K562 (cell line): ENCODE data around the gene PRKCE. TPM values are rescaled to one million over a fixed set of nuclear protein-coding genes. Genes with fewer than 3 reads are reported as not detected.

ENCODE experiments used
- ATAC-seq: fragments of 200-7000 bp; cut with Tn5 transposase; 3 replicates; pipeline ENCODE4 v1.9.1; 2020; ENCODE audit warnings: moderate library complexity
- BruUV-seq: library from RNA; stranded (reverse); fragments of 400-500 nt; replicated peaks from 2 replicates; lab custom pipeline; 2021; lab: Mats Ljungman, UMichigan
- CTCF ChIA-PET: fragments of 300-600 bp; formaldehyde crosslinking; extraction: SDS; loops from one replicate; lab custom pipeline; 2021; ENCODE audit warnings: low intra/inter-chr PET ratio; lab: Yijun Ruan, JAX
- POLR2A ChIA-PET: fragments of 300-600, 350-650 bp; sonication (Branson Sonifier 250); formaldehyde crosslinking; extraction: SDS; loops from one replicate; lab custom pipeline; 2021; ENCODE audit warnings: antibody characterized with exemption, inconsistent platforms; lab: Yijun Ruan, JAX
- DNase-seq, 4 experiments: peaks; one replicate each; pipeline versions ENCODE4 v3.0.0 to v3.0.0-alpha.2; 2011 to 2018; ENCODE audit warnings: low spot score in 3 of 4, mixed read lengths in 3 of 4; ENCODE audit errors: extremely low read depth in 1 of 4
- FAIRE-seq: peaks from 2 replicates; lab custom pipeline; 2011; peaks lifted over from hg19 to GRCh38; lab: Jason Lieb, UNC
- H2AFZ ChIP-seq: 2 replicates; pipeline ENCODE4 v1.6.0; 2011; ENCODE audit warnings: low read depth, low read length, control low read depth, inconsistent platforms
- H3K27ac ChIP-seq: fragments of 200-600 bp; 3 replicates; pipeline ENCODE4 v1.8.0; 2011; ENCODE audit warnings: low read depth, mild to moderate bottlenecking, control low read depth, inconsistent platforms, low read length, moderate library complexity, mixed read lengths; ENCODE audit errors: extremely low read depth
- H3K27me3 ChIP-seq, 2 experiments: fragments of 300-600 bp in 1 of 2; 2 replicates in 1 of 2; 3 replicates in 1 of 2; pipeline versions ENCODE4 v1.6.0 to v1.8.0; 2011; ENCODE audit warnings: inconsistent platforms in 2 of 2, low read length in 2 of 2, mild to moderate bottlenecking in 1 of 2, mixed read lengths in 1 of 2, moderate library complexity in 1 of 2; ENCODE audit not compliant: control insufficient read depth in 2 of 2, insufficient read depth in 2 of 2
- H3K36me3 ChIP-seq: fragments of 300-600 bp; 3 replicates; pipeline ENCODE4 v1.8.0; 2011; ENCODE audit warnings: mild to moderate bottlenecking, low read length, inconsistent platforms; ENCODE audit not compliant: control insufficient read depth, insufficient read depth
- H3K4me1 ChIP-seq, 2 experiments: fragments of 200-600 bp in 1 of 2; replicated peaks in 1 of 2; 2 replicates in 1 of 2; 3 replicates in 1 of 2; pipeline versions ENCODE4 v1.5.1 to v1.8.0; 2011; ENCODE audit warnings: inconsistent platforms in 2 of 2, low read length in 2 of 2, mild to moderate bottlenecking in 1 of 2, mixed read lengths in 1 of 2, moderate library complexity in 1 of 2; ENCODE audit not compliant: control insufficient read depth in 2 of 2, insufficient read depth in 2 of 2
- H3K4me2 ChIP-seq: 2 replicates; pipeline ENCODE4 v1.6.1; 2011; ENCODE audit warnings: low read length, control low read depth, inconsistent platforms, mixed read lengths; ENCODE audit not compliant: insufficient read depth
- H3K4me3 ChIP-seq: fragments of 200-600 bp; sonication (generic), shearing (Covaris generic); 2 replicates; pipeline ENCODE4 v1.5.1; 2016; ENCODE audit warnings: control low read depth, inconsistent platforms
- H3K79me2 ChIP-seq: fragments of 200-600 bp; 3 replicates; pipeline ENCODE4 v1.8.0; 2011; ENCODE audit warnings: low read length, inconsistent platforms; ENCODE audit not compliant: control insufficient read depth, insufficient read depth
- H3K9ac ChIP-seq, 2 experiments: 2 replicates each; pipeline versions ENCODE4 v1.6.0 to v1.6.1; 2011; ENCODE audit warnings: low read depth in 2 of 2, low read length in 2 of 2, control low read depth in 1 of 2, inconsistent platforms in 1 of 2, mild to moderate bottlenecking in 1 of 2, mixed read lengths in 1 of 2; ENCODE audit not compliant: insufficient read depth in 1 of 2
- H3K9me1 ChIP-seq: one replicate; pipeline ENCODE4 v1.6.0; 2011; ENCODE audit warnings: inconsistent platforms, mild to moderate bottlenecking, low read length, moderate library complexity; ENCODE audit not compliant: control insufficient read depth, insufficient read depth
- H3K9me3 ChIP-seq: replicated peaks from 2 replicates; pipeline ENCODE4 v1.5.1; 2011; ENCODE audit warnings: low read depth, low read length, inconsistent platforms; ENCODE audit not compliant: control insufficient read depth, insufficient read depth
- H4K20me1 ChIP-seq: replicated peaks from 2 replicates; pipeline ENCODE4 v1.6.1; 2011; ENCODE audit warnings: low read length, inconsistent platforms, mixed read lengths; ENCODE audit not compliant: control insufficient read depth, insufficient read depth
- EP300 ChIP-seq: IDR thresholded peaks from 2 replicates; pipeline ENCODE4 v1.6.1; 2012; ENCODE audit warnings: low read length, improper control_type of control experiment
- FOXK2 ChIP-seq, 2 experiments: fragments of 450-650 bp; IDR thresholded peaks in 1 of 2; conservative IDR thresholded peaks in 1 of 2; 2 replicates each; pipeline ENCODE4 v1.6.1; 2016; ENCODE audit warnings: low read depth in 2 of 2, mild to moderate bottlenecking in 1 of 2
- HDAC1 ChIP-seq, 2 experiments: fragments of 450-650 bp; IDR thresholded peaks; 2 replicates each; pipeline ENCODE4 v1.6.1; 2016 to 2017; ENCODE audit warnings: inconsistent platforms in 1 of 2, mild to moderate bottlenecking in 1 of 2, moderate library complexity in 1 of 2
- HNRNPK ChIP-seq: fragments of 200-400 bp; formaldehyde crosslinking; IDR thresholded peaks from one replicate; pipeline ENCODE4 v1.6.1; 2018; ENCODE audit warnings: mild to moderate bottlenecking, low read depth, low read length; ENCODE audit not compliant: poor library complexity, severe bottlenecking
- MBD1 ChIP-seq: fragments of 250-450 bp; sonication (Bioruptor Pico); IDR thresholded peaks from 2 replicates; pipeline ENCODE4 v1.8.0; 2022; ENCODE audit warnings: inconsistent platforms
- TAF9B ChIP-seq: fragments of 450-650 bp; IDR thresholded peaks from 2 replicates; pipeline ENCODE4 v1.6.1; 2018; ENCODE audit warnings: mild to moderate bottlenecking; ENCODE audit not compliant: partially characterized antibody
- TFAP4 ChIP-seq: sonication (generic); formaldehyde crosslinking; IDR thresholded peaks from 2 replicates; pipeline ENCODE4 v1.8.0; 2022; ENCODE audit warnings: missing genetic modification reagents, mild to moderate bottlenecking, moderate library complexity, borderline replicate concordance
- ZBTB2 ChIP-seq: fragments of 450-650 bp; IDR thresholded peaks from 2 replicates; pipeline ENCODE4 v1.6.1; 2016; ENCODE audit warnings: antibody characterized with exemption
- ZBTB8A ChIP-seq: fragments of 450-650 bp; IDR thresholded peaks from 2 replicates; pipeline ENCODE4 v1.6.1; 2018; ENCODE audit warnings: mild to moderate bottlenecking, moderate library complexity; ENCODE audit not compliant: partially characterized antibody
- ZNF274 ChIP-seq: IDR thresholded peaks from 2 replicates; pipeline ENCODE4 v1.6.1; 2011; ENCODE audit warnings: low read depth, mild to moderate bottlenecking, low read length, moderate library complexity, borderline replicate concordance
- WGBS: fragments of 100-300 bp; shearing (Covaris generic); methylation state at CpG from one replicate; pipeline ENCODE4 v1.1.6; 2016; ENCODE audit warnings: low coverage, mixed read lengths; ENCODE audit not compliant: insufficient coverage; ENCODE audit errors: missing lambda C conversion rate; 5-methylcytosine and 5-hydroxymethylcytosine counted together
- in situ Hi-C: fragments of 300-500 bp; cut with MboI; formaldehyde crosslinking; loops from 4 replicates; pipeline ENCODE4 v1.15.0; 2018; ENCODE audit warnings: inconsistent platforms, mixed read lengths
- intact Hi-C: fragments of 100-400 bp; cut with micrococcal nuclease; formaldehyde crosslinking; loops from 2 replicates; pipeline ENCODE4 v1.14.2; 2022
- polyA plus RNA-seq, 8 experiments: library from polyadenylated mRNA; depleted of rRNA in 4 of 8; stranded (reverse) in 5 of 8; unstranded in 3 of 8; fragments of >200 nt; fragmentation: Nextera tagmentation in 2 of 8; fragmentation: Illumina TruSeq in 1 of 8; extraction: Ambion mirVana in 2 of 8; extraction: Trizol in 1 of 8; gene quantifications; 2 replicates each; pipeline versions ENCODE4 v1.2.1 to v1.2.3, GENCODE V29; 2011 to 2014; ENCODE audit warnings: inconsistent platforms in 1 of 8, missing spikeins in 1 of 8
- total RNA-seq, 7 experiments: library from RNA; depleted of rRNA in 6 of 7; stranded (reverse); fragments of >200 nt in 6 of 7; fragmentation: Illumina TruSeq in 2 of 7; extraction: Trizol in 2 of 7; gene quantifications; 2 replicates each; pipeline versions ENCODE4 v1.2.1 to v1.2.3, GENCODE V29; 2011 to 2021; ENCODE audit warnings: low replicate concordance in 1 of 7

The PRKCE gene
- total and polyA plus RNA-seq, 9 of the 15 experiments (the other 6 are each of a cell fraction or from before 2014, with no cell fraction given), result 0.06 to 1.0 (median 0.22) TPM; not detected in 1

- no peak for TF ChIP-seq TFAP4 (CRISPR knock-in tag)
Observed at GRCh38 chr2:45683292-45683691, 31.8 kb downstream of the PRKCE start (continued).

- no peak overlapping the region for H3K27ac ChIP-seq
- in situ Hi-C loops, result no loop called here
- intact Hi-C loops, result no loop called here
- no peaks in the 10 kb centered on the region for H3K9me3 ChIP-seq
- no peak overlapping the region for H3K4me3 ChIP-seq
- no peak for DNase-seq
- H3K27me3 ChIP-seq, result peaks cover 7 to 22% of the 10 kb centered on the region in 2 experiments; a peak in 4 of 5 replicates
- no TSS peak for BruUV-seq
- H3K36me3 ChIP-seq, result no peaks in the 10 kb centered on the region
- ChIA-PET CTCF (no interaction called here), POLR2A (no interaction called here)
- WGBS, result 0% methylated on average over 6 of the region's 6 CpGs
- H3K4me2 ChIP-seq, result no peak overlapping the region
- ATAC-seq, result no peak
- H3K9me1 ChIP-seq, result no peaks in the 10 kb centered on the region
- no peak overlapping the region for H3K9ac ChIP-seq
- H4K20me1 ChIP-seq, result no peaks in the 10 kb centered on the region
- TF ChIP-seq ZNF274 (no peak), TAF9B (no peak), FOXK2 (conservative IDR thresholded peaks at IDR 0.05 in 1 of 2, IDR thresholded peaks at IDR 0.05 in 1 of 2; ENCODE audit: low read depth in 2 of 2) (no peak), ZBTB8A (no peak), EP300 (no peak), ZBTB2 (no peak), MBD1 (CRISPR knock-in tag) (no peak), HNRNPK (no peak), HDAC1 (IDR thresholded peaks at IDR 0.05) (no peak)
- FAIRE-seq, result no peak
- H2AFZ ChIP-seq, result no peak overlapping the region
- no peaks in the 10 kb centered on the region for H3K79me2 ChIP-seq
- H3K4me1 ChIP-seq, result no peaks in the 10 kb centered on the region
Observed at GRCh38 chr2:45684756-45685155, 33.3 kb downstream of the PRKCE start.
